Measurements from ENCODE around the gene USP21.

The USP21 gene

GRCh38 chr1:161196111-161196510, 36.8 kb downstream of the USP21 start:
- no peak for DNase-seq

GRCh38 chr1:161196521-161197451, 37.5 kb downstream of the USP21 start:
- DNase-seq = no peak

- DNase-seq = no peak
Observed at GRCh38 chr1:161197560-161198193, 38.4 kb downstream of the USP21 start.

GRCh38 chr1:161198194-161198896, 39.0 kb downstream of the USP21 start:
- DNase-seq = no peak

GRCh38 chr1:161198897-161199431, 39.7 kb downstream of the USP21 start, which contains the start of gene ADAMTS4:
Gene ADAMTS4, minus strand, starts transcription at chr1:161199054. Its CDS starts 427 bp downstream, at chr1:161198627.
- no peak for DNase-seq

GRCh38 chr1:161199506-161200139, 40.3 kb downstream of the USP21 start:
- DNase-seq = no peak

- DNase-seq = no peak
Observed at GRCh38 chr1:161200421-161200991, 41.2 kb downstream of the USP21 start.

- no peak for DNase-seq
Observed at GRCh38 chr1:161200992-161201835, 41.9 kb downstream of the USP21 start.

- DNase-seq = peak; percentile 99
Observed at GRCh38 chr1:161201836-161202712, 42.8 kb downstream of the USP21 start, which contains the start of gene NDUFS2. Gene NDUFS2, plus strand, starts transcription at chr1:161202367. Its CDS starts 19 bp downstream, at chr1:161202386.

GRCh38 chr1:161206411-161207140, 47.3 kb downstream of the USP21 start:
- no peak for DNase-seq

GRCh38 chr1:161207173-161207572, 47.9 kb downstream of the USP21 start:
- DNase-seq = no peak

GRCh38 chr1:161209790-161210409, 50.6 kb downstream of the USP21 start:
- peak; percentile 72 for DNase-seq

GRCh38 chr1:161214369-161214768, 55.1 kb downstream of the USP21 start:
- no peak for DNase-seq

- DNase-seq = no peak
Observed at GRCh38 chr1:161215076-161215475, 55.8 kb downstream of the USP21 start, which contains the start of gene FCER1G. Gene FCER1G, plus strand, starts transcription at chr1:161215295. Its CDS starts 27 bp downstream, at chr1:161215322.
